T-helper 2 cell (primary cell): ENCODE data around the gene SIRT7.

ENCODE experiments used
- DNase-seq, 5 experiments: peaks; one replicate each; pipeline versions ENCODE4 v3.0.0 to v3.0.0-alpha.2; 2012 to 2022

The SIRT7 gene

GRCh38 chr17:81885454-81885853, 32.5 kb downstream of the SIRT7 start:
- DNase-seq = no peak

- no peak for DNase-seq
These were observed 33.0 kb downstream of the SIRT7 start for GRCh38 chr17:81884968-81885367.

- DNase-seq = no peak
These were observed 33.5 kb downstream of the SIRT7 start for GRCh38 chr17:81884520-81884919.

- no peak for DNase-seq
These were observed 38.9 kb downstream of the SIRT7 start for GRCh38 chr17:81879121-81879520.

- DNase-seq = no peak
These were observed 39.7 kb downstream of the SIRT7 start for GRCh38 chr17:81878294-81878693.

GRCh38 chr17:81877569-81877968, 40.4 kb downstream of the SIRT7 start:
- no peak for DNase-seq

GRCh38 chr17:81871387-81872230, 46.4 kb downstream of the SIRT7 start:
- peak; percentile 92 to 95 (median 93) for DNase-seq

- DNase-seq = no peak
These were observed 47.0 kb downstream of the SIRT7 start, which contains the start of gene ARHGDIA for GRCh38 chr17:81870981-81871386. TSS of gene ARHGDIA (minus strand) at chr17:81871337. CDS start at chr17:81869930, 1,407 bp downstream.

- DNase-seq = peak in 2 of 5 experiments; percentile 36 to 83
These were observed 47.6 kb downstream of the SIRT7 start for GRCh38 chr17:81870131-81870980.

- DNase-seq = peak in 2 of 5 experiments; percentile 14 to 48
These were observed 48.5 kb downstream of the SIRT7 start for GRCh38 chr17:81869221-81870130.

GRCh38 chr17:81868674-81869220, 49.2 kb downstream of the SIRT7 start:
- DNase-seq = no peak

GRCh38 chr17:81867991-81868673, 49.8 kb downstream of the SIRT7 start:
- peak in 1 of 5 experiments; percentile 19 for DNase-seq

GRCh38 chr17:81867170-81867990, 50.6 kb downstream of the SIRT7 start:
- DNase-seq = peak in 2 of 5 experiments; percentile 12 to 64

GRCh38 chr17:81866440-81867169, 51.4 kb downstream of the SIRT7 start:
- DNase-seq = no peak

GRCh38 chr17:81865733-81866439, 52.1 kb downstream of the SIRT7 start:
- DNase-seq = peak in 1 of 5 experiments; percentile 27

GRCh38 chr17:81865358-81865732, 52.6 kb downstream of the SIRT7 start:
- DNase-seq = no peak

- no peak for DNase-seq
These were observed 53.9 kb downstream of the SIRT7 start for GRCh38 chr17:81863833-81864768.

GRCh38 chr17:81863123-81863675, 54.8 kb downstream of the SIRT7 start:
- DNase-seq = no peak
